GM12878 (cell line): ENCODE measurements around the gene C4orf36. TPM values are rescaled to one million over a fixed set of nuclear protein-coding genes. Genes with fewer than 3 reads are reported as not detected.

ENCODE experiments used
- ATAC-seq: fragments of 200-7000 bp; cut with Tn5 transposase; 3 replicates; pipeline ENCODE4 v1.9.1; 2020; ENCODE audit warnings: mild to moderate bottlenecking, moderate library complexity
- BruUV-seq: library from RNA; stranded (reverse); fragments of 400-500 nt; replicated peaks from 2 replicates; lab custom pipeline; 2021; lab: Mats Ljungman, UMichigan
- CTCF ChIA-PET: fragments of 300-600 bp; sonication (Branson Sonifier 250); formaldehyde crosslinking; extraction: SDS; loops from one replicate; lab custom pipeline; 2021; ENCODE audit warnings: inconsistent platforms; lab: Yijun Ruan, JAX
- POLR2A ChIA-PET: fragments of 350-600 bp; formaldehyde crosslinking; extraction: SDS; loops from one replicate; lab custom pipeline; 2021; ENCODE audit warnings: inconsistent platforms; lab: Charles Lee
- RAD21 ChIA-PET: fragments of 300-600 bp; sonication (Branson Sonifier 250); formaldehyde crosslinking; loops from one replicate; lab custom pipeline; 2023; ENCODE audit warnings: antibody characterized with exemption; ENCODE audit not compliant: unreplicated experiment; lab: Charles Lee
- SMC1A ChIA-PET: fragments of 300-600 bp; sonication (Branson Sonifier 250); formaldehyde crosslinking; loops from one replicate; lab custom pipeline; 2023; ENCODE audit not compliant: unreplicated experiment, uncharacterized antibody; lab: Charles Lee
- DNase-seq: peaks from one replicate; pipeline ENCODE4 v3.0.0-alpha.2; 2011; ENCODE audit warnings: low read depth, low spot score
- FAIRE-seq: peaks from 3 replicates; lab custom pipeline; 2011; peaks lifted over from hg19 to GRCh38; lab: Jason Lieb, UNC
- H2AFZ ChIP-seq: 2 replicates; pipeline ENCODE4 v1.6.0; 2011; ENCODE audit warnings: low read depth, low read length, control low read depth; ENCODE audit not compliant: control insufficient read depth
- H3K27ac ChIP-seq: 2 replicates; pipeline ENCODE4 v1.5.1; 2011; ENCODE audit warnings: control low read depth; ENCODE audit not compliant: control insufficient read depth, insufficient read depth
- H3K27me3 ChIP-seq, 2 experiments: replicated peaks in 1 of 2; 2 replicates each; pipeline versions ENCODE4 v1.6.0 to v1.6.1; 2011; ENCODE audit warnings: low read length in 1 of 2; ENCODE audit not compliant: control insufficient read depth in 2 of 2, insufficient read depth in 2 of 2
- H3K36me3 ChIP-seq, 2 experiments: 2 replicates each; pipeline ENCODE4 v1.5.1; 2011; ENCODE audit warnings: low read length in 1 of 2; ENCODE audit not compliant: control insufficient read depth in 2 of 2, insufficient read depth in 2 of 2
- H3K4me1 ChIP-seq: 2 replicates; pipeline ENCODE4 v1.6.1; 2011; ENCODE audit warnings: mild to moderate bottlenecking, low read length, moderate library complexity, mixed read lengths; ENCODE audit not compliant: control insufficient read depth, insufficient read depth
- H3K4me2 ChIP-seq: 2 replicates; pipeline ENCODE4 v1.6.0; 2011; ENCODE audit warnings: control low read depth; ENCODE audit not compliant: control insufficient read depth, insufficient read depth
- H3K4me3 ChIP-seq: fragments of 200-600 bp; sonication (generic); 2 replicates; pipeline ENCODE4 v1.5.1; 2016
- H3K79me2 ChIP-seq: 2 replicates; pipeline ENCODE4 v1.6.0; 2011; ENCODE audit warnings: low read length; ENCODE audit not compliant: control insufficient read depth, insufficient read depth
- H3K9ac ChIP-seq: 2 replicates; pipeline ENCODE4 v1.8.0; 2011; ENCODE audit warnings: low read length, control low read depth, mixed read lengths; ENCODE audit not compliant: control insufficient read depth, insufficient read depth
- H3K9me3 ChIP-seq: replicated peaks from 3 replicates; pipeline ENCODE4 v1.5.1; 2011; ENCODE audit warnings: mild to moderate bottlenecking, low read length; ENCODE audit not compliant: control insufficient read depth, insufficient read depth
- H4K20me1 ChIP-seq: 2 replicates; pipeline ENCODE4 v1.6.0; 2011; ENCODE audit not compliant: control insufficient read depth, insufficient read depth
- ATF7 ChIP-seq: fragments of 450-650 bp; IDR thresholded peaks from 2 replicates; pipeline ENCODE4 v1.6.1; 2016; ENCODE audit warnings: low read depth, mild to moderate bottlenecking
- CREB1 ChIP-seq: IDR thresholded peaks from 2 replicates; pipeline ENCODE4 v1.6.1; 2012; ENCODE audit warnings: low read depth, mild to moderate bottlenecking, inconsistent platforms
- CREM ChIP-seq: IDR thresholded peaks from 2 replicates; pipeline ENCODE4 v1.6.1; 2014; ENCODE audit warnings: antibody characterized with exemption, low read depth
- MXI1 ChIP-seq: fragments of 150-350 bp; IDR thresholded peaks from 2 replicates; pipeline ENCODE4 v1.6.1; 2011; ENCODE audit warnings: low read depth, mild to moderate bottlenecking, inconsistent platforms, low read length, improper control_type of control experiment
- NFXL1 ChIP-seq: fragments of 450-650 bp; IDR thresholded peaks from 2 replicates; pipeline ENCODE4 v1.6.1; 2017; ENCODE audit warnings: antibody characterized with exemption, mild to moderate bottlenecking, borderline replicate concordance
- NFYB ChIP-seq: IDR thresholded peaks from 2 replicates; pipeline ENCODE4 v1.6.1; 2011; ENCODE audit warnings: low read depth, mild to moderate bottlenecking, low read length, improper control_type of control experiment, moderate library complexity; ENCODE audit not compliant: insufficient read depth
- RELA ChIP-seq: fragments of 450-650 bp; IDR thresholded peaks from 2 replicates; pipeline ENCODE4 v1.8.0; 2014; ENCODE audit warnings: borderline replicate concordance; ENCODE audit not compliant: partially characterized antibody
- SMAD5 ChIP-seq: IDR thresholded peaks from 2 replicates; pipeline ENCODE4 v1.6.1; 2016; ENCODE audit warnings: antibody characterized with exemption, low read depth
- SRF ChIP-seq, 2 experiments: IDR thresholded peaks; 2 replicates each; pipeline ENCODE4 v1.6.1; 2011; ENCODE audit warnings: low read depth in 2 of 2, low read length in 2 of 2, mild to moderate bottlenecking in 1 of 2, moderate library complexity in 1 of 2
- YBX1 ChIP-seq: fragments of 450-650 bp; IDR thresholded peaks from 2 replicates; pipeline ENCODE4 v1.6.1; 2016; ENCODE audit warnings: antibody characterized with exemption
- YY1 ChIP-seq: IDR thresholded peaks from 2 replicates; pipeline ENCODE4 v1.6.1; 2011; ENCODE audit warnings: low read depth, mild to moderate bottlenecking, low read length
- ZZZ3 ChIP-seq: IDR thresholded peaks from 2 replicates; pipeline ENCODE4 v1.6.1; 2011; ENCODE audit warnings: low read depth; ENCODE audit not compliant: control insufficient read depth, insufficient read length
- WGBS: methylation state at CpG from one replicate; pipeline ENCODE4 v1.1.6; 2016; ENCODE audit warnings: low lambda C conversion rate; ENCODE audit not compliant: insufficient replicate concordance, insufficient coverage; ENCODE audit errors: missing lambda C conversion rate; 5-methylcytosine and 5-hydroxymethylcytosine counted together
- in situ Hi-C: fragments of 300-500 bp; cut with MboI; formaldehyde crosslinking; loops from 9 replicates; pipeline ENCODE4 v1.14.3; 2018; ENCODE audit warnings: mixed read lengths
- intact Hi-C: fragments of 100-400 bp; cut with micrococcal nuclease; formaldehyde crosslinking; loops from one replicate; pipeline ENCODE4 v1.14.2; 2022; ENCODE audit not compliant: unreplicated experiment
- polyA plus RNA-seq, 11 experiments: library from polyadenylated mRNA; depleted of rRNA in 4 of 11; unstranded in 6 of 11; stranded (reverse) in 5 of 11; fragments of >200 nt; fragmentation: Nextera tagmentation in 4 of 11; fragmentation: Illumina TruSeq in 1 of 11; extraction: Ambion mirVana in 4 of 11; extraction: Trizol in 1 of 11; gene quantifications; 1 replicate in 1 of 11; 2 replicates in 10 of 11; pipeline versions ENCODE4 v1.2.1 to v1.2.3, GENCODE V29; 2011 to 2016; ENCODE audit warnings: inconsistent platforms in 2 of 11, missing spikeins in 2 of 11, low read depth in 1 of 11
- total RNA-seq, 4 experiments: library from RNA; depleted of rRNA in 3 of 4; stranded (reverse); fragments of >200 nt in 3 of 4; fragmentation: Illumina TruSeq in 1 of 4; extraction: Trizol in 1 of 4; gene quantifications; 2 replicates each; pipeline versions ENCODE4 v1.2.1 to v1.2.3, GENCODE V29; 2013 to 2021
- TF ChIP-seq, protein P1 (sequence below): fragments of 450-650 bp; IDR thresholded peaks from 2 replicates; pipeline ENCODE4 v1.6.1; 2018; ENCODE audit warnings: mild to moderate bottlenecking, low read depth, moderate library complexity; ENCODE audit not compliant: partially characterized antibody
- TF ChIP-seq, protein P2 (sequence below): IDR thresholded peaks from 2 replicates; pipeline ENCODE4 v1.6.1; 2012; ENCODE audit warnings: low read depth, low read length, improper control_type of control experiment
- TF ChIP-seq, protein P3 (sequence below): fragments of 450-650 bp; IDR thresholded peaks from 2 replicates; pipeline ENCODE4 v1.6.1; 2017; ENCODE audit warnings: mild to moderate bottlenecking, moderate library complexity

Gene C4orf36
- total and polyA plus RNA-seq, 10 of the 15 experiments (the other 5 are each of a cell fraction or from before 2014, with no cell fraction given), result 0.35 to 2.7 (median 1.3) TPM; not detected in 2

DNA sequence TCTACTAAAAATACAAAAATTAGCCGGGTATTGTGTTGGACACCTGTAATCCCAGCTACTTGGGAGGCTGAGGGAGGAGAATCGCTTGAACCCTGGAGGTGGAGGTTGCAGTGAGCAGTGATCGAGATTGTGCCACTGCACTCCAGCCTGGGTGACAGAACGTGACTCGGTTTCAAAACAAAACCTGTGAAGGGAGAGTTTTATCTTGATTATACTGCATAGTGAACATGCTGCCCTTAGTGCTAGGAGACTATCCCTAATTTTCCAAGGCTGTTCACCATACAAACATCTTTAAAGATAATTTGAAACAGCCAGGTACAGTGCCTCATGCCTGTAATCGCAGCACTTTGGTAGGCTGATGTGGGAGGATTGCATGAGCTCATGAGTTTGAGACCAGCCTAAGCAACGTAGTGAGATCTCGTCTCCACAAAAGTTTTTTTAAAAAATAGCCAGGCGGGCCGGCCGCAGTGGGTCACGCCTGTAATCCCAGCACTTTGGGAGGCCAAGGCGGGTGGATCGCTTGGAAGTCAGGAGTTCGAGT, 48.8 kb upstream of the C4orf36 start:
- Histone ChIP-seq H3K36me3 (peaks cover 0 to 3% of the 10 kb centered on the region in 2 experiments; a peak in 1 of 4 replicates), H4K20me1 (peaks cover 3% of the 10 kb centered on the region; the same call in 1 of the 2 replicates), H3K4me1 (peaks cover 37% of the 10 kb centered on the region), H3K9ac (peak overlapping the region; percentile 70), H3K9me3 (no peaks in the 10 kb centered on the region; the same call in 2 of the 3 replicates), H3K27ac (peak overlapping the region; percentile 93), H3K4me2 (peak overlapping the region; percentile 98), H3K27me3 (no peaks in the 10 kb centered on the region), H3K4me3 (peak overlapping the region; percentile 64; the same call in 1 of the 2 replicates), H3K79me2 (peaks cover 98% of the 10 kb centered on the region), H2AFZ (no peak overlapping the region)
- SMC1A ChIA-PET, result interaction anchor here (1.1 to 13.7 kb wide), 10 partner anchors 13 to 151 kb away, joined by 3 to 268 read pairs (median 54); no protein-coding TSS in a partner anchor
- POLR2A ChIA-PET, result interaction anchor here (1.0 to 1.5 kb wide), 4 partner anchors 13 to 96 kb away, joined by 3 to 6 read pairs (median 6); no protein-coding TSS in a partner anchor
- no TSS peak for BruUV-seq
- RAD21 ChIA-PET, result interaction anchor here (3.0 to 9.3 kb wide), 4 partner anchors 12 to 151 kb away, joined by 14 to 267 read pairs (median 108); no protein-coding TSS in a partner anchor
- FAIRE-seq (no peak), ATAC-seq (no peak), DNase-seq (no peak)
- 98% methylated on average over 15 of the region's 15 CpGs for WGBS
- intact Hi-C loops (no loop called here), in situ Hi-C loops (loop anchor here (5.0 kb wide), 1 partner anchor 66 kb away; no protein-coding TSS in a partner anchor)
- TF ChIP-seq YBX1 (no peak), RELA (no peak), SMAD5 (no peak), CREM (no peak), NFYB (no peak), NFXL1 (no peak), ATF7 (no peak), YY1 (no peak), MXI1 (no peak), CREB1 (no peak), ZZZ3 (no peak), SRF (IDR thresholded peaks at IDR 0.05; ENCODE audit: low read depth in 2 of 2, low read length in 2 of 2) (no peak)
- TF ChIP-seq, protein P1, sequence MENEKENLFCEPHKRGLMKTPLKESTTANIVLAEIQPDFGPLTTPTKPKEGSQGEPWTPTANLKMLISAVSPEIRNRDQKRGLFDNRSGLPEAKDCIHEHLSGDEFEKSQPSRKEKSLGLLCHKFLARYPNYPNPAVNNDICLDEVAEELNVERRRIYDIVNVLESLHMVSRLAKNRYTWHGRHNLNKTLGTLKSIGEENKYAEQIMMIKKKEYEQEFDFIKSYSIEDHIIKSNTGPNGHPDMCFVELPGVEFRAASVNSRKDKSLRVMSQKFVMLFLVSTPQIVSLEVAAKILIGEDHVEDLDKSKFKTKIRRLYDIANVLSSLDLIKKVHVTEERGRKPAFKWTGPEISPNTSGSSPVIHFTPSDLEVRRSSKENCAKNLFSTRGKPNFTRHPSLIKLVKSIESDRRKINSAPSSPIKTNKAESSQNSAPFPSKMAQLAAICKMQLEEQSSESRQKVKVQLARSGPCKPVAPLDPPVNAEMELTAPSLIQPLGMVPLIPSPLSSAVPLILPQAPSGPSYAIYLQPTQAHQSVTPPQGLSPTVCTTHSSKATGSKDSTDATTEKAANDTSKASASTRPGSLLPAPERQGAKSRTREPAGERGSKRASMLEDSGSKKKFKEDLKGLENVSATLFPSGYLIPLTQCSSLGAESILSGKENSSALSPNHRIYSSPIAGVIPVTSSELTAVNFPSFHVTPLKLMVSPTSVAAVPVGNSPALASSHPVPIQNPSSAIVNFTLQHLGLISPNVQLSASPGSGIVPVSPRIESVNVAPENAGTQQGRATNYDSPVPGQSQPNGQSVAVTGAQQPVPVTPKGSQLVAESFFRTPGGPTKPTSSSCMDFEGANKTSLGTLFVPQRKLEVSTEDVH, result no peak
- TF ChIP-seq, protein P2, sequence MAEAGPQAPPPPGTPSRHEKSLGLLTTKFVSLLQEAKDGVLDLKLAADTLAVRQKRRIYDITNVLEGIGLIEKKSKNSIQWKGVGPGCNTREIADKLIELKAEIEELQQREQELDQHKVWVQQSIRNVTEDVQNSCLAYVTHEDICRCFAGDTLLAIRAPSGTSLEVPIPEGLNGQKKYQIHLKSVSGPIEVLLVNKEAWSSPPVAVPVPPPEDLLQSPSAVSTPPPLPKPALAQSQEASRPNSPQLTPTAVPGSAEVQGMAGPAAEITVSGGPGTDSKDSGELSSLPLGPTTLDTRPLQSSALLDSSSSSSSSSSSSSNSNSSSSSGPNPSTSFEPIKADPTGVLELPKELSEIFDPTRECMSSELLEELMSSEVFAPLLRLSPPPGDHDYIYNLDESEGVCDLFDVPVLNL, result no peak
- TF ChIP-seq, protein P3, sequence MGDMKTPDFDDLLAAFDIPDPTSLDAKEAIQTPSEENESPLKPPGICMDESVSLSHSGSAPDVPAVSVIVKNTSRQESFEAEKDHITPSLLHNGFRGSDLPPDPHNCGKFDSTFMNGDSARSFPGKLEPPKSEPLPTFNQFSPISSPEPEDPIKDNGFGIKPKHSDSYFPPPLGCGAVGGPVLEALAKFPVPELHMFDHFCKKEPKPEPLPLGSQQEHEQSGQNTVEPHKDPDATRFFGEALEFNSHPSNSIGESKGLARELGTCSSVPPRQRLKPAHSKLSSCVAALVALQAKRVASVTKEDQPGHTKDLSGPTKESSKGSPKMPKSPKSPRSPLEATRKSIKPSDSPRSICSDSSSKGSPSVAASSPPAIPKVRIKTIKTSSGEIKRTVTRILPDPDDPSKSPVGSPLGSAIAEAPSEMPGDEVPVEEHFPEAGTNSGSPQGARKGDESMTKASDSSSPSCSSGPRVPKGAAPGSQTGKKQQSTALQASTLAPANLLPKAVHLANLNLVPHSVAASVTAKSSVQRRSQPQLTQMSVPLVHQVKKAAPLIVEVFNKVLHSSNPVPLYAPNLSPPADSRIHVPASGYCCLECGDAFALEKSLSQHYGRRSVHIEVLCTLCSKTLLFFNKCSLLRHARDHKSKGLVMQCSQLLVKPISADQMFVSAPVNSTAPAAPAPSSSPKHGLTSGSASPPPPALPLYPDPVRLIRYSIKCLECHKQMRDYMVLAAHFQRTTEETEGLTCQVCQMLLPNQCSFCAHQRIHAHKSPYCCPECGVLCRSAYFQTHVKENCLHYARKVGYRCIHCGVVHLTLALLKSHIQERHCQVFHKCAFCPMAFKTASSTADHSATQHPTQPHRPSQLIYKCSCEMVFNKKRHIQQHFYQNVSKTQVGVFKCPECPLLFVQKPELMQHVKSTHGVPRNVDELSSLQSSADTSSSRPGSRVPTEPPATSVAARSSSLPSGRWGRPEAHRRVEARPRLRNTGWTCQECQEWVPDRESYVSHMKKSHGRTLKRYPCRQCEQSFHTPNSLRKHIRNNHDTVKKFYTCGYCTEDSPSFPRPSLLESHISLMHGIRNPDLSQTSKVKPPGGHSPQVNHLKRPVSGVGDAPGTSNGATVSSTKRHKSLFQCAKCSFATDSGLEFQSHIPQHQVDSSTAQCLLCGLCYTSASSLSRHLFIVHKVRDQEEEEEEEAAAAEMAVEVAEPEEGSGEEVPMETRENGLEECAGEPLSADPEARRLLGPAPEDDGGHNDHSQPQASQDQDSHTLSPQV, result no peak
- CTCF ChIA-PET, result interaction anchor here (0.6 to 9.8 kb wide), 9 partner anchors 12 to 152 kb away, joined by 3 to 92 read pairs (median 13); no protein-coding TSS in a partner anchor
